Loucy (cell line): ENCODE data around the gene CCN6.

Experiments
- EZH2phosphoT487 ChIP-seq: fragments of 200-600 bp; IDR thresholded peaks from 2 replicates; pipeline ENCODE4 v1.6.1; 2018; ENCODE audit warnings: antibody characterized with exemption, mild to moderate bottlenecking, moderate library complexity, borderline replicate concordance
- TF ChIP-seq, protein P1 (sequence below): fragments of 200-600 bp; sonication (generic); conservative IDR thresholded peaks from 2 replicates; pipeline ENCODE4 v1.5.1; 2014; ENCODE audit warnings: mild to moderate bottlenecking, antibody characterized with exemption, low read length

- TF ChIP-seq, protein P1, sequence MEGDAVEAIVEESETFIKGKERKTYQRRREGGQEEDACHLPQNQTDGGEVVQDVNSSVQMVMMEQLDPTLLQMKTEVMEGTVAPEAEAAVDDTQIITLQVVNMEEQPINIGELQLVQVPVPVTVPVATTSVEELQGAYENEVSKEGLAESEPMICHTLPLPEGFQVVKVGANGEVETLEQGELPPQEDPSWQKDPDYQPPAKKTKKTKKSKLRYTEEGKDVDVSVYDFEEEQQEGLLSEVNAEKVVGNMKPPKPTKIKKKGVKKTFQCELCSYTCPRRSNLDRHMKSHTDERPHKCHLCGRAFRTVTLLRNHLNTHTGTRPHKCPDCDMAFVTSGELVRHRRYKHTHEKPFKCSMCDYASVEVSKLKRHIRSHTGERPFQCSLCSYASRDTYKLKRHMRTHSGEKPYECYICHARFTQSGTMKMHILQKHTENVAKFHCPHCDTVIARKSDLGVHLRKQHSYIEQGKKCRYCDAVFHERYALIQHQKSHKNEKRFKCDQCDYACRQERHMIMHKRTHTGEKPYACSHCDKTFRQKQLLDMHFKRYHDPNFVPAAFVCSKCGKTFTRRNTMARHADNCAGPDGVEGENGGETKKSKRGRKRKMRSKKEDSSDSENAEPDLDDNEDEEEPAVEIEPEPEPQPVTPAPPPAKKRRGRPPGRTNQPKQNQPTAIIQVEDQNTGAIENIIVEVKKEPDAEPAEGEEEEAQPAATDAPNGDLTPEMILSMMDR = no peak
- TF ChIP-seq EZH2phosphoT487 = no peak
These were observed 46.6 kb upstream of the CCN6 start for GRCh38 chr6:112007254-112007653.
